Urinary bladder (tissue), 4 donors: ENCODE measurements around the gene MYH14. TPM values are rescaled to one million over a fixed set of nuclear protein-coding genes. Genes with fewer than 3 reads are reported as not detected.

Source experiments
- DNase-seq: peaks from one replicate; pipeline ENCODE4 v3.0.0-alpha.2; 2015; ENCODE audit errors: extremely low spot score
- H3K27ac ChIP-seq: one replicate; pipeline ENCODE4 v1.5.1; 2013; ENCODE audit warnings: low read depth, mild to moderate bottlenecking, moderate library complexity
- H3K36me3 ChIP-seq: one replicate; pipeline ENCODE4 v1.6.1; 2013; ENCODE audit warnings: mild to moderate bottlenecking, moderate library complexity; ENCODE audit not compliant: insufficient read depth
- H3K4me1 ChIP-seq: one replicate; pipeline ENCODE4 v1.6.1; 2013; ENCODE audit warnings: mild to moderate bottlenecking, moderate library complexity; ENCODE audit not compliant: insufficient read depth
- H3K4me3 ChIP-seq: one replicate; pipeline ENCODE4 v1.5.1; 2013; ENCODE audit warnings: low read depth, low read length
- WGBS: extraction: QIAGEN DNeasy Blood & Tissue Kit; methylation state at CpG from one replicate; pipeline ENCODE4 v1.1.7; 2013; 5-methylcytosine and 5-hydroxymethylcytosine counted together
- polyA plus RNA-seq: library from polyadenylated mRNA; stranded (reverse); fragments of 200-250 nt; gene quantifications from one replicate; pipeline ENCODE4 v1.2.3, GENCODE V29; 2013
- total RNA-seq: library from RNA; depleted of rRNA; stranded (reverse); fragments of >200 nt; gene quantifications from one replicate; pipeline ENCODE4 v1.2.3, GENCODE V29; 2014
- donor health status: healthy with polysubstance abuse.
- donor health status: healthy.

The MYH14 gene
- total RNA-seq (15.5 TPM), polyA plus RNA-seq (7.0 TPM)

GRCh38 chr19:50203281-50204080 is at the start of gene MYH14:
Gene MYH14 (plus strand): TSS chr19:50203622. CDS start chr19:50210366, 6,744 bp downstream.
- no peaks in the 10 kb centered on the region for H3K4me1 ChIP-seq
- no peaks in the 10 kb centered on the region for H3K36me3 ChIP-seq
- H3K27ac ChIP-seq, result no peak within 1 kb of the TSS
- peak; percentile 70 for DNase-seq
- 4% methylated on average over 78 of the region's 78 CpGs for WGBS
- H3K4me3 ChIP-seq, result peak within 1 kb of the TSS; percentile 46

DNA sequence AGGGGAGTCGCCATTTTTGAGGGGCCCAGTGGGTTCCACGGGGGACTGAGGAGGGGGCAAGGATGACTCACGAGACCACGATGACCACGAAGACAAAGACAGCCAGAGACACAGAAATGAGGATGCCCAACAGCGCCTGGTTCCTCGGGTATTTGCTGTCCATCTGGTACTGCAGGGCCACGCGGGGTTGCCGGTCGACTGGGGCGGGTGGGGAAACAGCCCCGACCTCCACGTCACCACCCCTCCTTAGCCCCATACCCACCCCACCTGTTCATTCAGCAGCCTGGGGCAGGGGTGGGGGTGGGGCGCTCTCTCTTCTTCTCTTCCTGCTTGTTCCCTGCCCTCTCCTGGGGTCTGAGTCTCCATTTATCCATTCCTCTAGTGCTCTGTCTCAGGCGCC is 48.9 kb upstream of the MYH14 start:
- no peaks in the 10 kb centered on the region for H3K4me1 ChIP-seq
- 81% methylated on average over 16 of the region's 16 CpGs for WGBS

DNA sequence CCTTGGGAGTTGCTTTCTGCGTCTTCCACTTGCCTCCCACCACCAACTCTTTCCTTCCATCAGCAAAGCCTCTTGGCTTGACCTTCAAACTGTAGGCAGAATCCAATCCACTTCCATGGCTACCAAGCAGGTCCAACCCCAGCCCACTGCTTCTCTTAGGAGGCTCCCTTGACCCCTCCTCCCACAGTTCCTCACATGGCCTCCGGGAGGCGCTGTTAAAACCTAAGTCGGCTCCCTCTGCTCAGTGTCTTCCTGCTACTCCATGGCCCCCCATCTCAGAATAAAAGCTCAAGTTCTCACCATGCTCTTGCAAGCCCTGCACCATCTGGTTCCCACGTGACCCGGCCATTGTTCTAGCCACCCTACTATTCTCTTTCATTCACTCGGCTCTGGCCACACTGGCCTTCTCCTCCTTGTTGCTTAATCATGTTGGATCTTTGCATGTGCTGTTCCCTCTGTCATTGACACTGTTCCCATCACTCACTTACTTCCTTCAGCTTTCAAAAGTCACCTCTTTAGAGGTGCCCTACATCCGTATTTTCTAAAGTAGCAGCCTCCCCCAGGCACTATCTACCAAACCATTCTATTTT is 47.8 kb upstream of the MYH14 start:
- no peaks in the 10 kb centered on the region for H3K4me1 ChIP-seq
- 84% methylated on average over 8 of the region's 8 CpGs for WGBS
- no peak overlapping the region for H3K4me3 ChIP-seq
- H3K27ac ChIP-seq, result no peak overlapping the region
- H3K36me3 ChIP-seq, result no peaks in the 10 kb centered on the region
- DNase-seq, result no peak

More for the DNA sequence above, 48.9 kb upstream of the MYH14 start:
- no peak for DNase-seq
- no peaks in the 10 kb centered on the region for H3K36me3 ChIP-seq
- H3K27ac ChIP-seq, result no peak overlapping the region
- no peak overlapping the region for H3K4me3 ChIP-seq

DNA sequence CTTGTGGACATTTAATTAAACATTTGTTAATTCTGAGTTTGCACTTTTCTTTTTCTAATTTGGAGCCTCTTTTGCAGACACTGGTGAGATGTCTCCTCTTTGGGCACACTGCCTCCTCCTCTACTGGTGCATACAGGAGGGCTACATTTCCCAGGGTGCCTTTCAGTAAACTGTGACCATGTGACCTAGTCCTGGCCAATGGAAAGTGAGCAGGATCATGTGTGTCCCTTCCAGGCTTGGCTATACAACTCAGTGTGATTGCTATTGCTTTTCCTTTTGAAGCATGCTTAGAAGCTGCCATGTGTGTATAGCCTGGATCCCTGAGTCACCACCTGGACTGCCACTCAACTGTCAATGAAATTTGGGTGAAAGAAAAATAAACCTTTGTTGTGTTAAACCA is 44.8 kb upstream of the MYH14 start:
- no peak overlapping the region for H3K4me3 ChIP-seq
- DNase-seq, result no peak
- no peaks in the 10 kb centered on the region for H3K4me1 ChIP-seq
- no peak overlapping the region for H3K27ac ChIP-seq
- H3K36me3 ChIP-seq, result no peaks in the 10 kb centered on the region

DNA sequence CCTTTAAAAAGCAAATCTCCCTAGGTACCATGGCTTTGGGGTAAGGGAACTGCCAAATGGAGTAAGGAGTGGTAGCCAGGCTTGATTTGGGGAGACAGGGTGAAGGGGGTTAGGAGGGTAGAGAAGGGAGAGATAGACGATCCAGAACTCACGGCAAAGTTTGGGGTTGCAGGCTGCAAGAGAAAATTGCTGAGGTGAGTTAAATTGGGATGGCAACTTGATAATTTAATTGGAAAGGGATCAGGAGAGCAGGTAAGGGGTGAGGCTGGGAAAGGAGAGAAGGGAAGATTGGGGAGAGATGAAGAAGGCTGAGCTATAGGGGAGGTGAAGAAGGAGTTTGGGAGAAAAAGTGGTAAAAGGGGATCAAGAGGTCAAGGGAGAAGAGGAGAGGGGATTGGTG is 44.3 kb upstream of the MYH14 start:
- H3K27ac ChIP-seq, result no peak overlapping the region
- no peak overlapping the region for H3K4me3 ChIP-seq
- no peaks in the 10 kb centered on the region for H3K4me1 ChIP-seq
- WGBS, result 93% methylated on average over 2 of the region's 2 CpGs
- H3K36me3 ChIP-seq, result no peaks in the 10 kb centered on the region
- DNase-seq, result no peak

- WGBS, result 10% methylated on average over 26 of the region's 26 CpGs
- Histone ChIP-seq H3K27ac (no peak within 1 kb of the TSS), H3K4me1 (no peaks in the 10 kb centered on the region), H3K4me3 (no peak within 1 kb of the TSS), H3K36me3 (no peaks in the 10 kb centered on the region)
- no peak for DNase-seq
Observed at GRCh38 chr19:50162988-50163387, 40.4 kb upstream of the MYH14 start, which contains the start of gene IZUMO2. Gene IZUMO2 (minus strand): TSS chr19:50163281. CDS start chr19:50163194, 87 bp downstream.

DNA sequence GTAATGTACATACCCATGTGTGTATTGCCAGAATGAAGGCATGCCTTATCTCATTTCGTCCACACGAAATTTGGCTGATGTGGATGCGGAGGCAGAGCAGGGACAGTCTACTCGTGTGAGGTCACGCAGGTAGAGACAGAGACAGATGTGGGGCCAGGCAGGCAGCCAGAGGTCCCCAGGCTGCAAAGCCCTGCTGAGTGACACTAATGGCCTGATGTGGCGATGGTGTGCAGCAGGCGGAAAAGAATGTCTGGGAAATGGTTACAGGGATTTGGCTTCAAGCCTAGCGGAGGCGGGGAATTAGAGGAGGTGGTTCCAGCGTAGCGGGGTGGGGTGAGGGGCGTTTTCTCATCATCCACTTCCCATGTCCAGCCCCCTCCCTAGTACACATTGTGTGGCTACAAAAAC is 36.1 kb upstream of the MYH14 start:
- DNase-seq, result no peak

GRCh38 chr19:50171752-50172151 is 31.7 kb upstream of the MYH14 start:
- Histone ChIP-seq H3K27ac (no peak overlapping the region), H3K36me3 (no peaks in the 10 kb centered on the region), H3K4me1 (no peaks in the 10 kb centered on the region), H3K4me3 (no peak overlapping the region)
- WGBS, result 84% methylated on average over 5 of the region's 5 CpGs
- DNase-seq, result no peak

More for the DNA sequence above, 36.1 kb upstream of the MYH14 start:
- 16% methylated on average over 12 of the region's 12 CpGs for WGBS
- no peaks in the 10 kb centered on the region for H3K36me3 ChIP-seq
- no peak overlapping the region for H3K4me3 ChIP-seq
- H3K27ac ChIP-seq, result no peak overlapping the region
- no peaks in the 10 kb centered on the region for H3K4me1 ChIP-seq

- Histone ChIP-seq H3K36me3 (no peaks in the 10 kb centered on the region), H3K4me3 (no peak overlapping the region), H3K27ac (no peak overlapping the region), H3K4me1 (no peaks in the 10 kb centered on the region)
- DNase-seq, result no peak
Observed at GRCh38 chr19:50172726-50173125, 30.7 kb upstream of the MYH14 start.

DNA sequence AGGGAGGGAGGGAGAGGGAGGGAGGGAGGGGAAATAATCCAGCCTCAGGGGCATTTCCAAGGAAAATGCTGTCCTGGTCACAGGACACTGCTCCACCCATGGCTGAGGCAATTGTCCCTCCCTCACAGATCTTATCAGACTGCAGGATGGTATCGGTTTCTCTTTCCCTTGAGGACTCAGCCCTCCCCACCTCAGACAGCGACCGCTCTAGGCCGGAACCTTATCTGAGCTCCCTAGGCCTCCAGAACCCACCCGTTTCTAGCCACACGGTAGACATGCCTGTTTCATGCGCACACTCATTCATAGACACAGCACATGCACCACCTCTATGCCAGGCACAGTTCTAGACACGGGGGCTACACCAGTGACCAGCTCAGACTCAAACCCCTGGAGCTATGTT is 30.3 kb upstream of the MYH14 start:
- WGBS, result 49% methylated on average over 8 of the region's 8 CpGs
- no peak overlapping the region for H3K4me3 ChIP-seq

DNA sequence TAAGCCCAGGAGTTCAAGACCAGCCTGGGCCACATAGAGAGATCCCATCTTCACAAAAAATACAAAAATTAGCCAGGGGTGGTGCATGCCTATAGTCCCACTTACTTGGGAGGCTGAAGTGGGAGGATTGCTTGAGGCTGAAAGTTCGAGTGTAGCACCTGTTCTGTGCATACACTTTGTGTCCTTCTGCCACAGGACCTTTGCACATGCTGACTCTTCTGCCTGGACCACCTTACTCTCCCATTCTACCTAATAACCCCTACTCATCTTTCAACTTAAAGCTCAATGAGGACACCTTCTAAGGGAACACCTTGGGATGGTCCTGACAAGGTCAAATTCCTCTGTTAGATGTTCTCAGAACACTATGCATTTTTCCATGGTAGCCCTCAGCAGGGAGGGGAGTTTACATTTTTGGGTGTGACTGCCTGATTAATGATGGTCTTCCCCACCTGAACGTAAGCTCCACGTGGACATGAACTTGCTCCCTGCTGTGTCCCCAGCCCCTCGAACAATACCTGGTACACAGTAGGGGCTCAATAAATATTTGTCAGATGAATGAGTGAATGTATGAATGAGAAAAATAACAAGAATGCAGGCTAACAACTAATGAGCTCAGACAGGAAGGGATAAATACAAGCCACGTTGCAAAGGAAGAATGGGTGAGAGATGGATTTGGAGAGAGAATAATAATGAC is 29.2 kb upstream of the MYH14 start:
- H3K4me3 ChIP-seq, result no peak overlapping the region
- DNase-seq, result no peak
- WGBS, result 64% methylated on average over 5 of the region's 5 CpGs

More for the DNA sequence above, 30.3 kb upstream of the MYH14 start:
- Histone ChIP-seq H3K27ac (no peak overlapping the region), H3K36me3 (no peaks in the 10 kb centered on the region), H3K4me1 (no peaks in the 10 kb centered on the region)
- DNase-seq, result no peak

DNA sequence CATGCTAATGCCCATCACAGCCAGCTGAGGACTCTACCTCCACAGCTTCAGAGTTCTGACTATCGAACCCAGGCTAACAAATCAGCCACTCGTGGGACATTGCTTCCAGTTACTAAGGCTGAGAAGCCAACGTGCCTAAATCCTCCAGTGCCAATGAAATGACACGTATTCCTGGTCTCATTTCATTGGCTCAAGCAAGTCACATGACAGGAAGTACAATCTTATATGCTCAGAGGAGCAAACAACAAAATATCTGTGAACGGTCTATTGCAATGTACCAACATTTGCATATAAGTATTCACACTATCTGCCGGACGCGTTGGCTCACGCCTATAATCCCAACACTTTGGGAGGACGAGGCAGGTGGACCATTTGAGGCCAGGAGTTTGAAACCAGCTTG is 27.5 kb upstream of the MYH14 start:
- H3K4me3 ChIP-seq, result no peak overlapping the region
- H3K27ac ChIP-seq, result no peak overlapping the region
- no peaks in the 10 kb centered on the region for H3K4me1 ChIP-seq
- 83% methylated on average over 10 of the region's 10 CpGs for WGBS
- DNase-seq, result no peak
- H3K36me3 ChIP-seq, result no peaks in the 10 kb centered on the region

More for the DNA sequence above, 29.2 kb upstream of the MYH14 start:
- Histone ChIP-seq H3K27ac (no peak overlapping the region), H3K36me3 (no peaks in the 10 kb centered on the region), H3K4me1 (no peaks in the 10 kb centered on the region)

DNA sequence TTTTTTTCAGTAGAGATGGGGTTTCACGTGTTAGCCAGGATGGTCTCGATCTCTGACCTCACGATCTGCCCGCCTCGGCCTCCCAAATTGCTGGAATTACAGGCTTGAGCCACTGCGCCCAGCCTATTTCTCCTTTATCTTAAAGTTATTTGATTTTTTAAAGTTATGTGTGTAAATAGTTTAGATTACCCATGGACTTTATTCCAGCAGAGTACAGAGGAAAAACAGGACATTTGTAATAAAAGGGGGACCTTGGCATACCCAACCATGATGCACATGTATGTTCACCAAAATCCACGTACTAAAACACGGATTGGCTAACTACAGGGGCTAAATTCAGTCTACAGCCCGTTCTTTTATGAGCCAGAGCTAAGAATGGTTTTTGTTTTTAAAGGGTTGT is 26.6 kb upstream of the MYH14 start:
- WGBS, result 88% methylated on average over 9 of the region's 9 CpGs
- Histone ChIP-seq H3K4me3 (no peak overlapping the region), H3K36me3 (no peaks in the 10 kb centered on the region), H3K27ac (no peak overlapping the region), H3K4me1 (no peaks in the 10 kb centered on the region)
- no peak for DNase-seq

- Histone ChIP-seq H3K4me3 (no peak overlapping the region), H3K36me3 (no peaks in the 10 kb centered on the region), H3K4me1 (no peaks in the 10 kb centered on the region), H3K27ac (no peak overlapping the region)
- DNase-seq, result no peak
- WGBS, result 61% methylated on average over 1 of the region's 1 CpG
Observed at GRCh38 chr19:50178320-50178719, 25.1 kb upstream of the MYH14 start.
